Suprapubic skin (tissue), 4 donors: Measurements from ENCODE around the gene ADA. TPM values are rescaled to one million over a fixed set of nuclear protein-coding genes. Genes with fewer than 3 reads are reported as not detected.

Experiments
- DNase-seq, 2 donors: peaks; one replicate each; pipeline ENCODE4 v3.0.0-alpha.2; 2019; ENCODE audit warnings: low spot score in 2 of 2
- H3K27ac ChIP-seq: fragments of 200-600 bp; sonication (generic); one replicate; pipeline ENCODE4 v1.5.1; 2019
- H3K27me3 ChIP-seq: fragments of 200-600 bp; sonication (generic); one replicate; pipeline ENCODE4 v1.5.1; 2019
- H3K36me3 ChIP-seq: fragments of 200-600 bp; sonication (generic); one replicate; pipeline ENCODE4 v1.5.1; 2019
- H3K4me1 ChIP-seq: fragments of 200-600 bp; sonication (generic); one replicate; pipeline ENCODE4 v1.5.1; 2019
- H3K4me3 ChIP-seq: fragments of 200-600 bp; sonication (generic); one replicate; pipeline ENCODE4 v1.5.1; 2019; ENCODE audit warnings: mild to moderate bottlenecking
- H3K9me3 ChIP-seq: fragments of 200-600 bp; sonication (generic); one replicate; pipeline ENCODE4 v1.5.1; 2019
- CTCF ChIP-seq, 2 donors: fragments of 200-600 bp in 1 of 2; fragments of 450-650 bp in 1 of 2; sonication (generic) in 1 of 2; IDR thresholded peaks; one replicate each; pipeline ENCODE4 v1.5.1; 2016 to 2019; ENCODE audit warnings: antibody characterized with exemption in 2 of 2, mild to moderate bottlenecking in 1 of 2, moderate library complexity in 1 of 2
- EP300 ChIP-seq: sonication (generic); formaldehyde crosslinking; IDR thresholded peaks from one replicate; pipeline ENCODE4 v1.6.1; 2017; ENCODE audit warnings: antibody characterized with exemption
- POLR2A ChIP-seq, 2 donors: fragments of 450-650 bp; IDR thresholded peaks; one replicate each; pipeline ENCODE4 v1.6.1; 2017; ENCODE audit warnings: antibody characterized with exemption in 2 of 2, mild to moderate bottlenecking in 2 of 2, moderate library complexity in 2 of 2
- POLR2AphosphoS5 ChIP-seq, 3 donors: sonication (generic); formaldehyde crosslinking; IDR thresholded peaks; one replicate each; pipeline ENCODE4 v1.6.1; 2017; ENCODE audit warnings: antibody characterized with exemption in 3 of 3
- WGBS: methylation state at CpG from one replicate; pipeline ENCODE4 v1.1.5; 2018; 5-methylcytosine and 5-hydroxymethylcytosine counted together
- total RNA-seq, 4 donors: library from RNA; depleted of rRNA; stranded (reverse); fragments of >200 nt; gene quantifications; one replicate each; pipeline ENCODE4 v1.1.0, GENCODE V29; 2016

Gene ADA
- total RNA-seq, 4 donors from 2014 or later: 4.1 to 9.4 (median 7.8) TPM

GRCh38 chr20:44646641-44647274, 4.7 kb downstream of the ADA start:
- 49% methylated on average over 3 of the region's 10 CpGs for WGBS
- DNase-seq: no peak
- Histone ChIP-seq H3K4me3 (no peak overlapping the region), H3K9me3 (no peaks in the 10 kb centered on the region), H3K36me3 (no peaks in the 10 kb centered on the region), H3K4me1 (peaks cover 58% of the 10 kb centered on the region), H3K27ac (no peak overlapping the region), H3K27me3 (no peaks in the 10 kb centered on the region)
- TF ChIP-seq CTCF (IDR thresholded peaks at IDR 0.05): no peak
- TF ChIP-seq POLR2AphosphoS5 (IDR thresholded peaks at IDR 0.05): no peak
- TF ChIP-seq EP300: no peak
- no peak for TF ChIP-seq POLR2A (IDR thresholded peaks at IDR 0.05)

- Histone ChIP-seq H3K9me3 (no peaks in the 10 kb centered on the region), H3K27me3 (no peaks in the 10 kb centered on the region), H3K36me3 (no peaks in the 10 kb centered on the region), H3K4me1 (peaks cover 59% of the 10 kb centered on the region), H3K27ac (no peak overlapping the region), H3K4me3 (no peak overlapping the region)
- WGBS: 61% methylated on average over 3 of the region's 4 CpGs
- TF ChIP-seq POLR2AphosphoS5 (IDR thresholded peaks at IDR 0.05) (no peak), EP300 (no peak)
- no peak for DNase-seq
Measured at GRCh38 chr20:44646023-44646640, 5.4 kb downstream of the ADA start.

- no peak for DNase-seq
- TF ChIP-seq POLR2A (IDR thresholded peaks at IDR 0.05) (no peak), CTCF (IDR thresholded peaks at IDR 0.05) (no peak), POLR2AphosphoS5 (IDR thresholded peaks at IDR 0.05) (no peak), EP300 (no peak)
- no peaks in the 10 kb centered on the region for H3K36me3 ChIP-seq
- no peaks in the 10 kb centered on the region for H3K27me3 ChIP-seq
- no peak overlapping the region for H3K4me3 ChIP-seq
- H3K4me1 ChIP-seq: peaks cover 46% of the 10 kb centered on the region
- 80% methylated on average over 7 of the region's 7 CpGs for WGBS
- H3K27ac ChIP-seq: no peak overlapping the region
- no peaks in the 10 kb centered on the region for H3K9me3 ChIP-seq
Measured at GRCh38 chr20:44644667-44645131, 6.8 kb downstream of the ADA start.

GRCh38 chr20:44644230-44644617, 7.3 kb downstream of the ADA start:
- 79% methylated on average over 8 of the region's 8 CpGs for WGBS
- H3K4me3 ChIP-seq: no peak overlapping the region
- no peaks in the 10 kb centered on the region for H3K27me3 ChIP-seq
- peak overlapping the region; percentile 69 for H3K27ac ChIP-seq
- no peaks in the 10 kb centered on the region for H3K36me3 ChIP-seq
- TF ChIP-seq POLR2A (IDR thresholded peaks at IDR 0.05) (no peak), POLR2AphosphoS5 (IDR thresholded peaks at IDR 0.05) (no peak), EP300 (no peak), CTCF (IDR thresholded peaks at IDR 0.05) (no peak)
- DNase-seq: no peak
- H3K9me3 ChIP-seq: no peaks in the 10 kb centered on the region
- H3K4me1 ChIP-seq: peaks cover 45% of the 10 kb centered on the region

- TF ChIP-seq CTCF (IDR thresholded peaks at IDR 0.05) (no peak), POLR2A (IDR thresholded peaks at IDR 0.05) (no peak), EP300 (no peak), POLR2AphosphoS5 (IDR thresholded peaks at IDR 0.05) (no peak)
- H3K4me1 ChIP-seq: peaks cover 39% of the 10 kb centered on the region
- no peaks in the 10 kb centered on the region for H3K9me3 ChIP-seq
- DNase-seq: peak in 1 of 2 donors; percentile 86
- 53% methylated on average over 13 of the region's 16 CpGs for WGBS
- H3K27ac ChIP-seq: peak overlapping the region; percentile 69
- no peaks in the 10 kb centered on the region for H3K36me3 ChIP-seq
- no peak overlapping the region for H3K4me3 ChIP-seq
- no peaks in the 10 kb centered on the region for H3K27me3 ChIP-seq
Measured at GRCh38 chr20:44643596-44644229, 7.8 kb downstream of the ADA start.
